GM21423 (cell line): ENCODE data around the gene ERCC1.
"Not testable (repeated sequence)": the region's sequence is repeated elsewhere in the genome, so short reads cannot be mapped to it uniquely, and the experiment has no call there.

Experiments used
- ATAC-seq: cut with Tn5 transposase; IDR thresholded peaks from one replicate; pipeline ENCODE4 v1.9.1; 2021; ENCODE audit warnings: mild to moderate bottlenecking, moderate library complexity; ENCODE audit not compliant: unreplicated experiment

Gene ERCC1

GRCh38 chr19:45455707-45456499, 32.2 kb upstream of the ERCC1 start:
- ATAC-seq = peak; percentile 47

- no peak for ATAC-seq
Measured at GRCh38 chr19:45451850-45452387, 28.2 kb upstream of the ERCC1 start.

- ATAC-seq = no peak
Measured at GRCh38 chr19:45451131-45451849, 27.6 kb upstream of the ERCC1 start.

GRCh38 chr19:45450012-45450333, 26.3 kb upstream of the ERCC1 start:
- no peak for ATAC-seq

- ATAC-seq = no peak
Measured at GRCh38 chr19:45448887-45449299, 25.2 kb upstream of the ERCC1 start.

- ATAC-seq = no peak
Measured at GRCh38 chr19:45448425-45448756, 24.7 kb upstream of the ERCC1 start.

- ATAC-seq = no peak
Measured at GRCh38 chr19:45446944-45447343, 23.2 kb upstream of the ERCC1 start.

- no peak for ATAC-seq
Measured at GRCh38 chr19:45446295-45446694, 22.6 kb upstream of the ERCC1 start.

- ATAC-seq = no peak
Measured at GRCh38 chr19:45445139-45445538, 21.4 kb upstream of the ERCC1 start.

GRCh38 chr19:45444318-45445041, 20.8 kb upstream of the ERCC1 start:
- peak; percentile 41 for ATAC-seq

- ATAC-seq = no peak
Measured at GRCh38 chr19:45443462-45444317, 20.0 kb upstream of the ERCC1 start.

GRCh38 chr19:45442778-45443461, 19.2 kb upstream of the ERCC1 start:
- no peak for ATAC-seq

- no peak for ATAC-seq
Measured at GRCh38 chr19:45442408-45442777, 18.7 kb upstream of the ERCC1 start.

GRCh38 chr19:45440873-45441654, 17.3 kb upstream of the ERCC1 start:
- no peak for ATAC-seq

- ATAC-seq = no peak
Measured at GRCh38 chr19:45440259-45440638, 16.5 kb upstream of the ERCC1 start.

- peak; percentile 48 for ATAC-seq
Measured at GRCh38 chr19:45439569-45440258, 16.0 kb upstream of the ERCC1 start.

GRCh38 chr19:45439190-45439568, 15.5 kb upstream of the ERCC1 start:
- no peak for ATAC-seq

GRCh38 chr19:45437328-45437727, 13.6 kb upstream of the ERCC1 start:
- ATAC-seq = no peak

GRCh38 chr19:45432543-45432942, 8.8 kb upstream of the ERCC1 start:
- ATAC-seq = not testable (repeated sequence)
